ENCODE measurements around the gene KCNMA1.

The KCNMA1 gene

DNA sequence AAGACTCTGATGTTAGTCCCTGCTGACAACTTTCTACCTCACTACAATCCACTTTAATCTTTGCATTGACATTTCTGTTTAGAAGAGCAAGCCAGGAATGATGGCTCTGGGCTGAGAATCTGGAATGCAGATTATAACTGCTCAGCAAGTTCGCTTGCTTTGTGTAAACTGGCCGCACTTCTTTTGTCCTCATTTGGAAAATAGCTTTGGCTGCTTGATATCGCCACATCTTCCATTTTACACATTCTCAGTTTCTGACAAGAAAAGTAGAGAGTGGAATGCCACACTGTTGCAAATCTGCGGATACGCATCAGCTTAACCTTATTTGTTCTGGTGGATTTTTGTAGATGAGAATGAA is 429.8 kb downstream of the KCNMA1 start:
- in situ Hi-C loops (cut with MboI; ENCODE audit: low sequenced_read_pairs) = no loop called here

DNA sequence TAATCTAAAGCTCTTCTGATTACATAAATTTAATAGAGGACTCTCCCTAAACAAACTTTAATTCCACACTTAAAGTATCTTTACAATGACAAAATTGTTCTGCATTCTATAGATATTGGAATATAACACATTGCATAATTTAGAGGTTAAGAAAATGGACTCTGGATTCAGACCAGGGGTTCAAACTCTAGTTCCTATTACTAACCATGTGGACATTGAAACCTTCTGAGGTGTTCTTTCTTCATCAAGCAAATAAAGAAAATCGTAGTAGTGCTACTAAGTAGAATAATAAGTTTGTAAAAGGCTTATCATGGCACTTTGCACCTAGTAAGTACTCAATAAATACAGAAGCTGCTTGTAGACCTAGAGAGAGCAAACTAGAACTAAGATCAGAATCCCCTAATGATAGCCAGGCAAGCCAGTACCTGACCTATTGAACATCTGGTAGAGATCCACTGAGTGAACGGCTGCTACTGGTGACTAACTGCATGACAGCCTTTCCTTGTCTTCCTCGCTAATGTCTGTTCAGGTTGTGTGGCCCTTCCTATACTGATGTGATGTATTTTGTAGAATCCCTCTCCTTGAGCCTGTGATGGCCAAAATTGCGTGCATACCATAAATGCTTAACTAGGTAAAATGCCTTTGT is 430.3 kb downstream of the KCNMA1 start:
- in situ Hi-C loops (cut with MboI; ENCODE audit: low sequenced_read_pairs) = no loop called here

- in situ Hi-C loops (cut with MboI; ENCODE audit: low sequenced_read_pairs) = no loop called here
These were observed 432.5 kb downstream of the KCNMA1 start for GRCh38 chr10:77205135-77205534.

DNA sequence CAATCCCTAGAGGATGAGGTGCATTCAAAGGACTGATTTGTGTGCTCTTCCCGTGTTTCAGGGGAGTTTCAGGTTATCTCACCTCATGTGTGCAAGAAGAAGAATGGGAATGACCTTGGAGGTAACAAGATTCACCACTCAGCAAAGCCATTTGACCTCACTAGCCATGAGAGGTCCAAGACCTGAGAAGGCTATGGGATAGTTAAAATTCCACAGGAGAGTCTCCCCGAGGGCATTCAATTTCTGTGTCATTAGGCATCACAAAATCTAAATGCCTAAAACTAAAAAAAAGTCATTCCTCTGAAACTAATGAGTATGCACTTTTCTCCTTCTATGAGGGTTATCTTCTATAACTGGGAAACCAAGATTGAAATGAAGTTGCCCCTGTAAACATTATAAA is 433.4 kb downstream of the KCNMA1 start:
- in situ Hi-C loops (cut with MboI; ENCODE audit: low sequenced_read_pairs) = no loop called here

- in situ Hi-C loops (cut with MboI; ENCODE audit: low sequenced_read_pairs) = no loop called here
These were observed 434.8 kb downstream of the KCNMA1 start for GRCh38 chr10:77202857-77203256.

- in situ Hi-C loops (cut with MboI; ENCODE audit: low sequenced_read_pairs) = no loop called here
These were observed 436.2 kb downstream of the KCNMA1 start for GRCh38 chr10:77201135-77202106.

GRCh38 chr10:77197544-77197943 is 440.1 kb downstream of the KCNMA1 start:
- in situ Hi-C loops (cut with MboI; ENCODE audit: low sequenced_read_pairs) = no loop called here

DNA sequence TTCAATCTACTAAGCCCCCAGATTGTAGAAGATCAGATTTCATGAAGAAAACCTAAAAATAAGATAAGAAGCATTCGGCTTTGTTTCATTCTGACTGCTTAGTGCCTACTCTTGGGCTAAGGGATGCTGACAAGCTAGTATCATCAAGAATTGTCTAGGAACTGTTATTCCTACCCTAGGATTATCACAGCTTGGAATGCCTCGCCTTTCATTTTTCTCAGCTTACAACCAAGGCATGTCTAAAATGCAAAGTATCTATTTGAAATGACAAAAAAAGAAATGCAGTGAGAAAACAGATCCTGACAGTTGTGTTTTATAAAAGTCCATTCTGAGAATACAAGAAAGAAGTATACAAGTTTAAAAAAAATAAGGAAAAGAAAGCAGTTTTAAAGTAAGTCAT is 441.0 kb downstream of the KCNMA1 start:
- in situ Hi-C loops (cut with MboI; ENCODE audit: low sequenced_read_pairs) = no loop called here

DNA sequence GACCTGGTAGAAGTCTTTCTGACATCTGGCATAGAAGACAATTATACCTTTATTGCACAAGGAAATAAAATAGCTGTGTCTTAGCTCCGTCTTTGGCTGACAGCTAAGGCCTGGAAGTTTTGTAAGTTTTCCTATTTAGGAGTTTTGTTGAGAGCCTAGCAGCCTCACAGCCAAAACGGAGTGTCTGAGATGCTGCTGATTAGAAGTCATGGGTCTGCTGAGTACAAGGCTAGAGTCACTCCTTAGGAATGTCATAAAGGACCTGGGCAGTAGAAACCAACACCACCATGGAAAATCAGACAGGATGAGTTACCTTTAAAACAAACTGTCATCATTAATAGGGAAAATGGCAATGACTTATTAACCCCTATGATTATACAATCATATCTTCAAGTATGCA is 442.5 kb downstream of the KCNMA1 start:
- in situ Hi-C loops (cut with MboI; ENCODE audit: low sequenced_read_pairs) = no loop called here

- in situ Hi-C loops (cut with MboI; ENCODE audit: low sequenced_read_pairs) = no loop called here
These were observed 444.6 kb downstream of the KCNMA1 start for GRCh38 chr10:77193001-77193400.

DNA sequence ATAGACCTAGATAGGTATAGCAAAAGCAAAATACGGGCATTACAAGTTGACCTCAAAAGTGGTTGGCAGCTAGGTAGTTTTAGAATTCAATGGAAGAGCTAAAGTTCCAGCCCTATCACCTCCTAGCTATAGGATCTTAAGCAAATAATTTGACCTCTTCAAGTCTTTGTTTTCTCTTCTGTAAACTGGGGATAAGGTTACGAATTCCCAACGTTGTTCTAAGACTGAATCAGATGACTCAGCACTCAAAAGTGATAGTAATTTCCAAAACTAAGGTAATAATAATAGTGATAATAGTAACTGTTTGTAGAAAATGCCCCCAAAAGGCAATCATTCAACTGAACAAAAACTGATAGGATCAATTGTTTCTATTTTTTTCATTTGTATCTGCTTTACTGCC is 445.2 kb downstream of the KCNMA1 start:
- in situ Hi-C loops (cut with MboI; ENCODE audit: low sequenced_read_pairs) = no loop called here

DNA sequence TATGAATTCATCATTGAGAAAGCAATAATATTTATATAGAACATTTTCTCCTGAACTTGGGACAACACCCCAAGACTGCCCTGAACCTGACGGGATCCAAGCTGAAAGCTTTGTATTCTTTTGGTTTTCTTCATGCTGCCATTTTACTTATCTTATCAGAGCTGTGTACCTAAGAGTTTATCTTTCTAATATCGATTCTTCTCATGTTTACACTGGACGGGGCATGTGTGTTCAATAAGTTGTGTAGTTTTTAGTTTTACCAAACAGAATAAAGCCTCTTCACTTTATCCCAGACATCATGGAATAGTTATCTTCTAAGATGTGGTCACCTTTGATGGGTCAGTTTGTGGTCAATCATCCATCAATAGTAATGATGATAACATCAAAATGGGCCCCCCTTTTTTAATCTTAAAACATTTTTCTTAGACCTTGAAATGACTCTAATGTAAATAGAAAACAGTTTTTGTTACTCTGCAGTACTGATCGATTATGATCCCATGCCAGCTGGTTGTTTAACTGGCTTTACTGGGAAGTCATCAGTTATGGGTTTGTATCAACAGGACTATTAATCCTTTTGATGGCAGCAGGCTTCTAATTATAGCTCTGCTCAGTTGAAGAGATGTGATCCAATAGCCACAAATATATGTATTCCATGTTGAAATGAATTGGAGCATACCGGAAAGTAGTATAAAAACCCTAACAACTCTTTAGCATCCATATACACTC is 446.1 kb downstream of the KCNMA1 start:
- in situ Hi-C loops (cut with MboI; ENCODE audit: low sequenced_read_pairs) = no loop called here

- in situ Hi-C loops (cut with MboI; ENCODE audit: low sequenced_read_pairs) = no loop called here
These were observed 447.3 kb downstream of the KCNMA1 start for GRCh38 chr10:77190291-77190690.

DNA sequence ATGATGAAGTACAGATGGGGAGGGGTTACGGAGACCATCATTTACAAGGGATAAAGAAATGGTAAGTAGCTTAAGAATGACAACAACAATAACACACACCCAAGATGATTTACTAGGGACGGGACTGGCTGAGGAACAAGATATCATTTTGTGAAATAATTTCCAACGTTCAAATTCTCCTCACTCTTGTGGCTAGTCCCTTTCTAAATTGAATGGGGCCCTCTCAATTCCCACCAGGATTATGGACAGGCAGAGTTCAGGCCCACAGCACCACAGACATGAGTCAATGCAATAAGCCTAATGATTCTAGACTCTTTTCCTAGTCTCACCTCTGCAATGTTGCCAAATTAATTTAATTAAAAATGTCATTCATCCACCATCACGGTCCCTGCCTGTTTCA is 448.1 kb downstream of the KCNMA1 start:
- in situ Hi-C loops (cut with MboI; ENCODE audit: low sequenced_read_pairs) = no loop called here

- in situ Hi-C loops (cut with MboI; ENCODE audit: low sequenced_read_pairs) = no loop called here
These were observed 448.5 kb downstream of the KCNMA1 start for GRCh38 chr10:77189075-77189474.

- in situ Hi-C loops (cut with MboI; ENCODE audit: low sequenced_read_pairs) = no loop called here
These were observed 449.1 kb downstream of the KCNMA1 start for GRCh38 chr10:77188521-77188920.

DNA sequence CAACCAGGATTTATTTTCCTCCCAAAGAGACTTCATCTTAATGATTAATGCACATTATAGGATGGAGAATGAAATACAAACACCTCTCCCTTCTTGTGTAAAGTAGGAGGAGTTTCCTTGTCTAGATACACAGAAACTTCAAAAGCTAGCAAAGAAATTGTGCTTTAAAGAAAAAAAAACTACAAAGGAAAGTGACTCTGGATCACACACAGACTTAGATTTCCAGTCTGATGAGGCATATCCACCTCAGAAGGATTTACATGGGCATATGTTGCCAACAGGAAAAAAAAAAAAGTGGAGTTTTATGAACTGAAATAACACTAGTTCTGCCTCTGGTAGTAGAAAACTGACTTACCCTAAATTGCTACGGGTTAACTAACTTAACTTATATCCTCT is 449.6 kb downstream of the KCNMA1 start:
- in situ Hi-C loops (cut with MboI; ENCODE audit: low sequenced_read_pairs) = no loop called here

DNA sequence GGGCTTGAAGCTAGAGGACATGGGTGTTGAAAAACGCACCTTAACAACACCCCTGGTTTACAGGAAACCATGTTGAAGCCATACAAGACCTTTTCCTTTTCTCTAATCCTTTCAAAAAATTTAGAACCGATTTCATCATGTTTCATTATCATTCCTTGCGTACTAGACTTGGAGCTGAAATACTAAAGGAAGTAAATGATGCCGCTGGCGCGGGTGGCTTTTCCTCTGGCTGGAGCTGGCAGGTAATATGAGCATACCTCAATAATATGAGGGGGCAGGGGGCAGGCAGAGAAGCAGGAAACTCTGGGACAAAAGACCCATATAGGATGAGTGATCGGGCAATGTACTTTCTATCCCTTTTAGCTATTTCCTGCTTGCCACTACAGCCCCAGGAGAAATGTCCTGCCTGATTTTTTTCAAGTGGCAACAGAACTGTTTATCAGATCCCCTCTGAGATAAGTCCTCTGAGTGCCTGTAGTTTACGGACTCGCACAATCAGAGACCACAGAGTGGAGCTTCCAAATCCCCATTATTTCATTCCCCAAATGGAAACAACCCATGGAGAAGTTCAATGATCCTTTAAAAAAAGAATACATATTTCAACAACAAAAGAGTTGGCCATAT is 450.1 kb downstream of the KCNMA1 start:
- in situ Hi-C loops (cut with MboI; ENCODE audit: low sequenced_read_pairs) = no loop called here

DNA sequence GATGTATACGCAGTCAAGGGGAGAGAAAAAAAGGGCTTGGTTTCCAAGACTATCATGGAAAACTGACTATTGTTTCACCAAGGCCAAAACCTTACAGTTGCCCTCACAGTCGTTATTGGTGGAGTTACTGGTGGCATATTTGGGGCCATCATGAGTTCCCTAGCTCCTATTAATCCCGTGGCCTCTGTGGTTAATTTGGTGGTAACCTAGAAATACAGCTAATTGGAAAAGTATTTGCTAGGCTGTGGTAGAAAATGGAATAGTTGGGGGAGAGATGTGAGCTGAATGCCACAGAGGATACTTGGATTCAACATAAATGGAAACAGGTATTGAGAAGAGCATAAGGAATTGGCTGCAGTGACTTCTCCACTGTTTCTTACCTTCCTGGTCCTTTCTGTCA is 450.7 kb downstream of the KCNMA1 start:
- in situ Hi-C loops (cut with MboI; ENCODE audit: low sequenced_read_pairs) = no loop called here

DNA sequence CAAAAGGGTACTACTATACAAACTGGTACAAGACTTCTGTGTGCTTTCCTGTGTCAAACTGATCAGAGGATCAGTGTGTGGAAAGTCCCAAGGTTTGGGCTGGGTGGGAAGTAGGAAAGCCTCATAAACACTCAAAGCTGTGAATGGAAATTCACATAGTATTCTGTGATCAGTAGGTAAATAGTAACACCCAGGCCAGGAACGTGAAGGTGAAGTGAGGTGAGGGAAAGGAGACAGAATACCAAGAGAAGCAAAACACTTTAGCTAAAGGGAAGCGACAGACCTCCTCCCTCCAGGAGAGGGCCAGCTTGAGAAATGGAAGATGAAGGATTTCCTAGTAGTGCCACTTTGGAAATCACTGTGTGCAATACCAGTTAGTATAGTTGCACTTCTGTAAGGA is 451.9 kb downstream of the KCNMA1 start:
- in situ Hi-C loops (cut with MboI; ENCODE audit: low sequenced_read_pairs) = no loop called here

DNA sequence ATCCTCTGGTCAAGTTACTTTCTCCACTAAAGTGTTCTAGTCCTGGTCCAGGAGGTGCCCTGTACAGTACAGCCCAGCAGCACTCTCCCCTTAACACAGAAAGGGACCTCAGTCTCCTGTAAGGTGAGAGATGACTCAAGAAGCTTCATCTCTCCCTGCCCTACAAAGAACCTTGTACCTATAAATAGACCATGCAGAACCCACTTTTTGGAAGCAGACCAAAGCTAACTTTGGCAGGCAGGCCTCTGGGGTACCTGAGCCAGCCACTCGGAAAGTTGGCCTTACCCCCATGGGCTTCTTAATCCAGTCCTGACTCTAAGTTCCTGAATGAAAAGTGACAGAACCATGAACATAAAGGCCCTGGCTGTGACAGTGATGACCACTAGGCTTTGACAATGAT is 454.8 kb downstream of the KCNMA1 start:
- in situ Hi-C loops (cut with MboI; ENCODE audit: low sequenced_read_pairs) = no loop called here
